ENCODE data around the gene DZANK1.

DZANK1 gene

DNA sequence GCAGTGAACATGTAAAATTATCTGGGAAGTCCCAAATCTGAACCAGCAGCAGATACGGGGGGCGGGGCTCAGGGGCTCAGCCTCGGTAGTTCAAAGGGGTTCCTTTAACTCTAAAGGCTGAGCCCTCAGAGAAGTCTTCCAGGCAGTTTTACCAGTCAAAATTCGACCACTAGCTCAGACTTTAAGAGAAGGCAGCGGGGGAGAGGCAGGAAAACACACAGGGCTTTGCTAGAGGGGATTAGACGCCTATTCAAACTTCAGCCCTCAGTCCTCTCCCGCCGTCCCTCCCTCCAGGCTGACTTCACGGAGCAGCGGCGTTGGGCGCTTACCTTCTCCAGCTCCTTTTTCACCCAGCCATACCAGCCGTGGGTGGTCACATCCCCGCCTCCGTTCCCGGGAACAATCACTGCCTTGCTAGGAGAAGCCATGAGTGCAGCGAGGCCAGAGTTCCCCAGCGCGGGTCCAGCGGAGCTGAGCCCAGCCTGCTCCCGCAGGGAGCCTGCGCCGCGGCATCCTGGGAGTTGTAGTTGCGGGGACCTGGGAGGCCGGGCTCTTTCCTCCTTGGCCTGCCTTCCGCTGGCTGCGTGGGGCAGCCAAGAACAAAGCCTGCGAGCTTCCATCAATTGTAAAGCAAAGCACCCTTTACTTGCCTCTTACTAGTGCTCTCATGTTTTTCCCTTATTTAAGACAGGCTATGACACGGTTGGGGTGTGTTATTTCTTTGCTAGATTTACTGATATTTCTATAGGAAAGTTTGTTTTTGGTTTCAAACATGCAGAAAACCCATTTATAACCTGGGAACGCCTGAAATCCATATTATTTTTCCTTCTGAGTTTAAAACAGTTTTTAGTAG lies 30.1 kb upstream of the DZANK1 start, which contains the start of gene RBBP9:
Gene RBBP9 (minus strand): TSS at position 486 of the 853 bp plus-strand sequence. CDS start 58 bp downstream, at position 428.
- Histone ChIP-seq H3K4me3 (ENCODE audit: low read depth, low read length) (peak within 1 kb of the TSS; percentile 93), H3K27ac (no peak within 1 kb of the TSS), H3K27me3 (replicated peaks) (no peaks in the 10 kb centered on the region), H3K36me3 (replicated peaks) (no peaks in the 10 kb centered on the region)
- in situ Hi-C loops (cut with HindIII; ENCODE audit: low pct_ligation_motif_present, low sequenced_read_pairs): no loop called here
- peak; percentile 69 for DNase-seq
- TF ChIP-seq, protein P1, sequence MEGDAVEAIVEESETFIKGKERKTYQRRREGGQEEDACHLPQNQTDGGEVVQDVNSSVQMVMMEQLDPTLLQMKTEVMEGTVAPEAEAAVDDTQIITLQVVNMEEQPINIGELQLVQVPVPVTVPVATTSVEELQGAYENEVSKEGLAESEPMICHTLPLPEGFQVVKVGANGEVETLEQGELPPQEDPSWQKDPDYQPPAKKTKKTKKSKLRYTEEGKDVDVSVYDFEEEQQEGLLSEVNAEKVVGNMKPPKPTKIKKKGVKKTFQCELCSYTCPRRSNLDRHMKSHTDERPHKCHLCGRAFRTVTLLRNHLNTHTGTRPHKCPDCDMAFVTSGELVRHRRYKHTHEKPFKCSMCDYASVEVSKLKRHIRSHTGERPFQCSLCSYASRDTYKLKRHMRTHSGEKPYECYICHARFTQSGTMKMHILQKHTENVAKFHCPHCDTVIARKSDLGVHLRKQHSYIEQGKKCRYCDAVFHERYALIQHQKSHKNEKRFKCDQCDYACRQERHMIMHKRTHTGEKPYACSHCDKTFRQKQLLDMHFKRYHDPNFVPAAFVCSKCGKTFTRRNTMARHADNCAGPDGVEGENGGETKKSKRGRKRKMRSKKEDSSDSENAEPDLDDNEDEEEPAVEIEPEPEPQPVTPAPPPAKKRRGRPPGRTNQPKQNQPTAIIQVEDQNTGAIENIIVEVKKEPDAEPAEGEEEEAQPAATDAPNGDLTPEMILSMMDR (IDR thresholded peaks at IDR 0.05; ENCODE audit: low read depth, low read length, missing control alignments): no peak

DNA sequence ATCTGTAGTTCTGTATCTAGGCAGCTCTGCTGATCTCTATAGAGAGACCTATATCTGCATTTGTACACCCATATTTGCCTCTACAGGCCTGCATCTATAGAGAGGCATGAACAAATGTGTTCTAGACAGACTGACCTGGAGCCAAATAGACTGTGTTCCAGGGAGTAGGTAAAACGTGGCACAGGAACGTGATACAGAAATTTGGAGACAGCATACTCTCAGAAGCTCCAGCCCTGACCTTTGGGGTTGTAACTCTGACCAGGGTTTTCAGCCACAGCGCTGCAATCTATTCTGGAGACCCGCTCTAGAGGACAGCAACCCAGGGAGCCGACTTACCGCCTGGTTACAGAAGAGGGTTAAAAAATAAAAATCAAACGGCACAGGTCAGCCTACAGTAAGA lies 29.2 kb upstream of the DZANK1 start:
- Histone ChIP-seq H3K4me3 (ENCODE audit: low read depth, low read length) (peak overlapping the region; percentile 93), H3K27me3 (replicated peaks) (no peaks in the 10 kb centered on the region), H3K36me3 (replicated peaks) (no peaks in the 10 kb centered on the region), H3K27ac (no peak overlapping the region)
- no peak for DNase-seq
- in situ Hi-C loops (cut with HindIII; ENCODE audit: low pct_ligation_motif_present, low sequenced_read_pairs): no loop called here
- TF ChIP-seq, protein P1 (IDR thresholded peaks at IDR 0.05; ENCODE audit: low read depth, low read length, missing control alignments): no peak

DNA sequence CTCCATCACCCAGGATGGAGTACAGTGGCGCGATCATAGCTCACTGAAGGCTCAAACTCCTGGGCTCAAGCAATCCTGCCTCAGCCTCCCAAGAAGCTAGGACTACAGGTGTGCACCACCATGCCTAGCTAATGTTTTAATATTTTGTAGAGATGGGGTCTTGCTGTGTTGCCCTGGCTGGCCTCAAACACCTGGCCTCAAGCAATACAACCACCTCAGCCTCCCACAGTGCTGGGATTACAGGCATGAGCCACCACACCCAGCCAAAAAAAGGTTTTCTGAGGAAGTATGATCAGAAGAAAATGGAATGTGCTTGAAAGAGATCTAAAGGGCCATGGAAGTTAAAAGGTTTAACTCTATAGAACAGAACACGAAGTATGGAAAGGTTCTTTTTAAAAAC lies 21.5 kb upstream of the DZANK1 start:
- Histone ChIP-seq H3K36me3 (replicated peaks) (peaks cover 5% of the 10 kb centered on the region), H3K4me3 (ENCODE audit: low read depth, low read length) (no peak overlapping the region), H3K27ac (no peak overlapping the region), H3K27me3 (replicated peaks) (no peaks in the 10 kb centered on the region)
- in situ Hi-C loops (cut with HindIII; ENCODE audit: low pct_ligation_motif_present, low sequenced_read_pairs): no loop called here
- no peak for DNase-seq
- TF ChIP-seq, protein P1 (IDR thresholded peaks at IDR 0.05; ENCODE audit: low read depth, low read length, missing control alignments): no peak

GRCh38 chr20:18481596-18481995 lies 14.8 kb upstream of the DZANK1 start:
- TF ChIP-seq, protein P1 (IDR thresholded peaks at IDR 0.05; ENCODE audit: low read depth, low read length, missing control alignments): no peak
- no peak for DNase-seq
- Histone ChIP-seq H3K27ac (no peak overlapping the region), H3K27me3 (replicated peaks) (no peaks in the 10 kb centered on the region), H3K4me3 (ENCODE audit: low read depth, low read length) (no peak overlapping the region), H3K36me3 (replicated peaks) (peaks cover 23% of the 10 kb centered on the region)
- in situ Hi-C loops (cut with HindIII; ENCODE audit: low pct_ligation_motif_present, low sequenced_read_pairs): no loop called here

DNA sequence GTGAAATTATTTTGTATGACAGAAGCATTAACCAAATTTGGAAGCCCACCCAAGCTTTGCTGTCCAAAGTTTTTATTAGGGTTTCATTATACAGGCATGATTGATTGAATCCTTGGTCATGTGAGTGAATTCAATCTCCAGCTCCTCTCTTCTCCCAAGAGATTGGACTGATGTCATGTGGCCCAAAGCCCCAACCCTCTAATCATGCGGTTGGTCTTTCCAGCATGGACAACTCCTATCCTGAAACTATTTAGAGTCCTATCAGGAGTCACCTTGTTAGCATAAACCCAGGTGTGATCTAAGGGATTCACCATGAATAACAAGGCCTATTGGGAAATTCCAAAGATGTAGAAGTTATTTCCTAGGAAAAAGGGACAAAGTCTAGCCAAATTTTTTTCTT lies 11.0 kb upstream of the DZANK1 start:
- Histone ChIP-seq H3K27me3 (replicated peaks) (no peaks in the 10 kb centered on the region), H3K36me3 (replicated peaks) (peaks cover 36% of the 10 kb centered on the region), H3K27ac (no peak overlapping the region), H3K4me3 (ENCODE audit: low read depth, low read length) (no peak overlapping the region)
- TF ChIP-seq, protein P1 (IDR thresholded peaks at IDR 0.05; ENCODE audit: low read depth, low read length, missing control alignments): no peak
- DNase-seq: no peak
- in situ Hi-C loops (cut with HindIII; ENCODE audit: low pct_ligation_motif_present, low sequenced_read_pairs): no loop called here
